Loucy (cell line): ENCODE measurements around the gene GNAQ.

Experiments
- H2AFZ ChIP-seq: fragments of 200-600 bp; sonication (generic); 2 replicates; pipeline ENCODE4 v1.6.0; 2016; ENCODE audit warnings: antibody characterized with exemption, mild to moderate bottlenecking, low read length, moderate library complexity
- H3F3A ChIP-seq: fragments of 200-600 bp; 2 replicates; pipeline ENCODE4 v1.6.0; 2016; ENCODE audit warnings: antibody characterized with exemption, low read depth, mild to moderate bottlenecking
- H3K27me3 ChIP-seq: fragments of 200-600 bp; sonication (generic); 2 replicates; pipeline ENCODE4 v1.6.1; 2014; ENCODE audit warnings: low read length, mild to moderate bottlenecking; ENCODE audit not compliant: insufficient read depth, poor library complexity, severe bottlenecking
- H3K36me3 ChIP-seq: fragments of 200-600 bp; sonication (generic); 2 replicates; pipeline ENCODE4 v1.6.1; 2016; ENCODE audit warnings: low read length; ENCODE audit not compliant: insufficient read depth
- H3K4me1 ChIP-seq: fragments of 200-600 bp; sonication (generic); 2 replicates; pipeline ENCODE4 v1.5.1; 2014; ENCODE audit warnings: low read length, mild to moderate bottlenecking; ENCODE audit not compliant: insufficient read depth, poor library complexity, severe bottlenecking
- H3K4me2 ChIP-seq: fragments of 200-600 bp; sonication (generic); 2 replicates; pipeline ENCODE4 v1.6.0; 2014; ENCODE audit warnings: antibody characterized with exemption, low read length, low read depth, mild to moderate bottlenecking; ENCODE audit not compliant: poor library complexity, severe bottlenecking
- H3K4me3 ChIP-seq: fragments of 200-600 bp; sonication (generic); 2 replicates; pipeline ENCODE4 v1.5.1; 2014; ENCODE audit warnings: low read length, mild to moderate bottlenecking, mixed read lengths; ENCODE audit not compliant: poor library complexity, severe bottlenecking
- H3K79me2 ChIP-seq: fragments of 200-600 bp; sonication (generic); 2 replicates; pipeline ENCODE4 v1.6.1; 2014; ENCODE audit warnings: low read length; ENCODE audit not compliant: insufficient read depth
- H3K9ac ChIP-seq: fragments of 200-600 bp; sonication (generic); 2 replicates; pipeline ENCODE4 v1.6.0; 2014; ENCODE audit warnings: mild to moderate bottlenecking, low read depth, low read length, moderate library complexity; ENCODE audit not compliant: poor library complexity, severe bottlenecking
- H3K9me2 ChIP-seq: fragments of 200-600 bp; sonication (generic); replicated peaks from 2 replicates; pipeline ENCODE4 v1.6.1; 2016; ENCODE audit warnings: low read depth, low read length, mixed read lengths
- H3K9me3 ChIP-seq: fragments of 200-600 bp; sonication (generic); 2 replicates; pipeline ENCODE4 v1.6.1; 2014; ENCODE audit warnings: mild to moderate bottlenecking, antibody characterized with exemption, low read length, low read depth; ENCODE audit not compliant: insufficient read depth
- H4K20me1 ChIP-seq: fragments of 200-600 bp; sonication (generic); 2 replicates; pipeline ENCODE4 v1.6.0; 2014; ENCODE audit warnings: antibody characterized with exemption, low read length, mild to moderate bottlenecking; ENCODE audit not compliant: insufficient read depth, poor library complexity, severe bottlenecking
- CTCF ChIP-seq: fragments of 200-600 bp; sonication (generic); conservative IDR thresholded peaks from 2 replicates; pipeline ENCODE4 v1.5.1; 2014; ENCODE audit warnings: mild to moderate bottlenecking, antibody characterized with exemption, low read length
- EZH2phosphoT487 ChIP-seq: fragments of 200-600 bp; IDR thresholded peaks from 2 replicates; pipeline ENCODE4 v1.6.1; 2018; ENCODE audit warnings: antibody characterized with exemption, mild to moderate bottlenecking, moderate library complexity, borderline replicate concordance

The GNAQ gene

GRCh38 chr9:77991191-77991590 is 40.4 kb downstream of the GNAQ start:
- Histone ChIP-seq H3K9me2 (no peaks in the 10 kb centered on the region), H3K4me1 (peaks cover 53% of the 10 kb centered on the region), H3K4me2 (no peak overlapping the region), H3K9me3 (no peaks in the 10 kb centered on the region), H3F3A (no peaks in the 10 kb centered on the region), H3K9ac (no peak overlapping the region), H3K27me3 (no peaks in the 10 kb centered on the region), H3K4me3 (no peak overlapping the region), H2AFZ (no peak overlapping the region), H4K20me1 (peaks cover 99% of the 10 kb centered on the region), H3K36me3 (peaks cover 60% of the 10 kb centered on the region), H3K79me2 (peaks cover 100% of the 10 kb centered on the region)
- TF ChIP-seq CTCF: no peak
- no peak for TF ChIP-seq EZH2phosphoT487

- no peaks in the 10 kb centered on the region for H3K9me3 ChIP-seq
Observed at GRCh38 chr9:77989909-77990308, 41.7 kb downstream of the GNAQ start.

GRCh38 chr9:77989458-77989857 is 42.2 kb downstream of the GNAQ start:
- H3K9me2 ChIP-seq: no peaks in the 10 kb centered on the region
- no peaks in the 10 kb centered on the region for H3K27me3 ChIP-seq
- H3F3A ChIP-seq: no peaks in the 10 kb centered on the region
- TF ChIP-seq EZH2phosphoT487: no peak
- no peak for TF ChIP-seq CTCF
- peaks cover 100% of the 10 kb centered on the region for H3K79me2 ChIP-seq
- peaks cover 56% of the 10 kb centered on the region for H3K36me3 ChIP-seq
- no peak overlapping the region for H3K4me3 ChIP-seq
- H3K9me3 ChIP-seq: no peaks in the 10 kb centered on the region
- H3K4me1 ChIP-seq: peaks cover 45% of the 10 kb centered on the region
- no peak overlapping the region for H3K9ac ChIP-seq
- H3K4me2 ChIP-seq: no peak overlapping the region
- H4K20me1 ChIP-seq: peaks cover 88% of the 10 kb centered on the region
- H2AFZ ChIP-seq: no peak overlapping the region

More at GRCh38 chr9:77989909-77990308, 41.7 kb downstream of the GNAQ start:
- Histone ChIP-seq H2AFZ (no peak overlapping the region), H3K4me1 (peaks cover 50% of the 10 kb centered on the region), H3F3A (no peaks in the 10 kb centered on the region), H3K27me3 (no peaks in the 10 kb centered on the region), H3K4me2 (no peak overlapping the region), H4K20me1 (peaks cover 89% of the 10 kb centered on the region), H3K9me2 (no peaks in the 10 kb centered on the region), H3K9ac (no peak overlapping the region), H3K79me2 (peaks cover 100% of the 10 kb centered on the region), H3K36me3 (peaks cover 55% of the 10 kb centered on the region), H3K4me3 (no peak overlapping the region)
- TF ChIP-seq CTCF: no peak
- TF ChIP-seq EZH2phosphoT487: no peak
